HepG2 (cell line): ENCODE measurements around the gene LCLAT1. TPM values are rescaled to one million over a fixed set of nuclear protein-coding genes. Genes with fewer than 3 reads are reported as not detected.

Source experiments
- ATAC-seq: fragments of 200-7000 bp; cut with Tn5 transposase; 3 replicates; pipeline ENCODE4 v1.9.1; 2020; ENCODE audit warnings: mild to moderate bottlenecking, moderate library complexity
- BruUV-seq: library from RNA; stranded (reverse); fragments of 400-500 nt; replicated peaks from 2 replicates; lab custom pipeline; 2021; lab: Mats Ljungman, UMichigan
- CTCF ChIA-PET: fragments of 300-600 bp; formaldehyde crosslinking; extraction: SDS; loops from one replicate; lab custom pipeline; 2021; ENCODE audit warnings: low total read pairs, inconsistent platforms, low intra/inter-chr PET ratio; lab: Yijun Ruan, JAX
- POLR2A ChIA-PET: fragments of 350-600 bp; sonication (Branson Sonifier 250); formaldehyde crosslinking; loops from one replicate; lab custom pipeline; 2020; ENCODE audit warnings: antibody characterized with exemption, inconsistent platforms; lab: Yijun Ruan, JAX
- DNase-seq: peaks from one replicate; pipeline ENCODE4 v3.0.0-alpha.2; 2015; ENCODE audit warnings: low spot score
- FAIRE-seq: peaks from 3 replicates; lab custom pipeline; 2011; peaks lifted over from hg19 to GRCh38; lab: Jason Lieb, UNC
- H2AFZ ChIP-seq: one replicate; pipeline ENCODE4 v1.6.1; 2011; ENCODE audit warnings: low read length, inconsistent platforms
- H3K27ac ChIP-seq: fragments of 300-600 bp; 3 replicates; pipeline ENCODE4 v1.8.0; 2011; ENCODE audit warnings: mixed run types, mild to moderate bottlenecking, mixed read lengths, low read length, inconsistent platforms; ENCODE audit not compliant: insufficient read depth; ENCODE audit errors: extremely low read length
- H3K27me3 ChIP-seq, 2 experiments: fragments of 200-600 bp in 1 of 2; 2 replicates in 1 of 2; 3 replicates in 1 of 2; pipeline versions ENCODE4 v1.6.0 to v1.8.0; 2011; ENCODE audit warnings: low read length in 2 of 2, mild to moderate bottlenecking in 2 of 2, moderate library complexity in 2 of 2, inconsistent platforms in 1 of 2; ENCODE audit not compliant: insufficient read depth in 2 of 2, control insufficient read depth in 1 of 2
- H3K36me3 ChIP-seq, 2 experiments: fragments of 200-600 bp in 1 of 2; replicated peaks in 1 of 2; 2 replicates in 1 of 2; 3 replicates in 1 of 2; pipeline versions ENCODE4 v1.5.1 to v1.8.0; 2011; ENCODE audit warnings: low read length in 2 of 2, inconsistent platforms in 1 of 2; ENCODE audit not compliant: insufficient read depth in 2 of 2, control insufficient read depth in 1 of 2
- H3K4me1 ChIP-seq: 2 replicates; pipeline ENCODE4 v1.5.1; 2012; ENCODE audit warnings: low read length, inconsistent platforms; ENCODE audit not compliant: insufficient read depth
- H3K4me2 ChIP-seq: 2 replicates; pipeline ENCODE4 v1.6.0; 2011; ENCODE audit warnings: low read depth, low read length, inconsistent platforms
- H3K4me3 ChIP-seq, 3 experiments: fragments of 200-600 bp in 1 of 3; sonication (generic), shearing (Covaris generic) in 1 of 3; replicated peaks in 1 of 3; 2 replicates each; pipeline ENCODE4 v1.5.1; 2011 to 2016; ENCODE audit warnings: low read length in 3 of 3, inconsistent platforms in 2 of 3, low read depth in 2 of 3, mild to moderate bottlenecking in 2 of 3, control low read depth in 1 of 3, mixed read lengths in 1 of 3; ENCODE audit not compliant: insufficient read depth in 1 of 3
- H3K79me2 ChIP-seq: one replicate; pipeline ENCODE4 v1.6.1; 2011; ENCODE audit warnings: low read length, inconsistent platforms; ENCODE audit not compliant: insufficient read depth
- H3K9ac ChIP-seq: 2 replicates; pipeline ENCODE4 v1.6.0; 2011; ENCODE audit warnings: mild to moderate bottlenecking, low read depth, low read length, inconsistent platforms; ENCODE audit not compliant: insufficient read depth
- H3K9me3 ChIP-seq: 2 replicates; pipeline ENCODE4 v1.5.1; 2012; ENCODE audit warnings: mild to moderate bottlenecking, low read length
- H4K20me1 ChIP-seq: 2 replicates; pipeline ENCODE4 v1.6.0; 2011; ENCODE audit warnings: inconsistent platforms, mild to moderate bottlenecking, low read length, moderate library complexity; ENCODE audit not compliant: insufficient read depth
- ASH2L ChIP-seq: fragments of 300-600, 200-600 bp; sonication (generic); IDR thresholded peaks from 2 replicates; pipeline ENCODE4 v1.7.0; 2017; ENCODE audit warnings: low read depth, mild to moderate bottlenecking, moderate library complexity, mixed read lengths, low read length; ENCODE audit not compliant: insufficient read length
- ATF1 ChIP-seq: IDR thresholded peaks from 2 replicates; pipeline ENCODE4 v1.6.1; 2016; ENCODE audit warnings: mild to moderate bottlenecking, control low read depth
- ATF2 ChIP-seq: sonication (generic); formaldehyde crosslinking; IDR thresholded peaks from 2 replicates; pipeline ENCODE4 v1.4.0; 2020; ENCODE audit warnings: missing genetic modification reagents
- BORCS8-MEF2B ChIP-seq: sonication (generic); formaldehyde crosslinking; IDR thresholded peaks from 2 replicates; pipeline ENCODE4 v1.8.0; 2022; ENCODE audit warnings: mild to moderate bottlenecking, missing genetic modification reagents
- CEBPB ChIP-seq: IDR thresholded peaks from 2 replicates; pipeline ENCODE4 v1.6.1; 2011; ENCODE audit warnings: low read depth, low read length, improper control_type of control experiment, borderline replicate concordance
- CEBPG ChIP-seq: IDR thresholded peaks from 2 replicates; pipeline ENCODE4 v1.6.1; 2016
- GATAD2A ChIP-seq: IDR thresholded peaks from 2 replicates; pipeline ENCODE4 v1.6.1; 2016
- IKZF1 ChIP-seq: fragments of 450-650 bp; IDR thresholded peaks from 2 replicates; pipeline ENCODE4 v1.7.1; 2016
- KLF12 ChIP-seq: sonication (generic); formaldehyde crosslinking; IDR thresholded peaks from 2 replicates; pipeline ENCODE4 v1.4.0; 2020; ENCODE audit warnings: missing genetic modification reagents, borderline replicate concordance
- RAD51 ChIP-seq: fragments of 450-650 bp; IDR thresholded peaks from 2 replicates; pipeline ENCODE4 v1.6.1; 2016; ENCODE audit warnings: borderline replicate concordance
- USF2 ChIP-seq, 2 experiments: sonication (generic) in 1 of 2; formaldehyde crosslinking in 1 of 2; IDR thresholded peaks; 2 replicates each; pipeline versions ENCODE4 v1.5.1 to v1.6.1; 2011 to 2020; ENCODE audit warnings: borderline replicate concordance in 1 of 2, low read depth in 1 of 2, low read length in 1 of 2, mild to moderate bottlenecking in 1 of 2, missing genetic modification reagents in 1 of 2, moderate library complexity in 1 of 2
- ZBTB7B ChIP-seq: sonication (generic); formaldehyde crosslinking; IDR thresholded peaks from 2 replicates; pipeline ENCODE4 v1.4.0; 2020; ENCODE audit warnings: missing genetic modification reagents
- ZNF124 ChIP-seq: sonication (generic); formaldehyde crosslinking; IDR thresholded peaks from 2 replicates; pipeline ENCODE4 v1.4.0; 2020; ENCODE audit warnings: missing genetic modification reagents
- ZNF350 ChIP-seq: sonication (generic); formaldehyde crosslinking; IDR thresholded peaks from 2 replicates; pipeline ENCODE4 v1.4.0; 2020; ENCODE audit warnings: mild to moderate bottlenecking, low read depth, missing genetic modification reagents, borderline replicate concordance
- ZNF639 ChIP-seq: conservative IDR thresholded peaks from 2 replicates; pipeline ENCODE4 v1.6.1; 2018; ENCODE audit warnings: missing genetic modification reagents
- WGBS: methylation state at CpG from one replicate; pipeline ENCODE4 v1.1.6; 2017; ENCODE audit warnings: low lambda C conversion rate; 5-methylcytosine and 5-hydroxymethylcytosine counted together
- in situ Hi-C: cut with HindIII; loops from 2 replicates; pipeline ENCODE4 v1.10.0; 2017; ENCODE audit warnings: low pct_unique_long_range_greater_than_20kb; ENCODE audit not compliant: extremely low pct_ligation_motif_present
- intact Hi-C: fragments of 100-400 bp; cut with micrococcal nuclease; formaldehyde crosslinking; loops from one replicate; pipeline ENCODE4 v1.10.0; 2022; ENCODE audit not compliant: unreplicated experiment
- polyA plus RNA-seq, 8 experiments: library from polyadenylated mRNA; depleted of rRNA in 3 of 8; stranded (reverse) in 7 of 8; unstranded in 1 of 8; fragments of >200 nt; fragmentation: Illumina TruSeq in 4 of 8; extraction: Trizol in 4 of 8; gene quantifications; 2 replicates each; pipeline versions ENCODE4 v1.2.1 to v1.2.3, GENCODE V29; 2011 to 2016; ENCODE audit warnings: low read depth in 4 of 8, missing spikeins in 1 of 8, mixed read lengths in 1 of 8; ENCODE audit not compliant: insufficient read depth in 1 of 8
- total RNA-seq, 5 experiments: library from RNA; depleted of rRNA; stranded (reverse); fragments of >200 nt; fragmentation: Illumina TruSeq; extraction: Trizol; gene quantifications; 2 replicates each; pipeline ENCODE4 v1.2.3, GENCODE V29; 2016; ENCODE audit warnings: low read depth in 1 of 5

LCLAT1 gene
- total and polyA plus RNA-seq, 2 of the 13 experiments (the other 11 are each of a cell fraction or from before 2014, with no cell fraction given), result 18.0 to 28.0 TPM

GRCh38 chr2:30561349-30561748, 114.3 kb downstream of the LCLAT1 start:
- Histone ChIP-seq H3K4me3 (no peak overlapping the region), H4K20me1 (no peaks in the 10 kb centered on the region), H3K4me2 (no peak overlapping the region), H3K27me3 (no peaks in the 10 kb centered on the region), H3K27ac (no peak overlapping the region), H3K36me3 (peaks cover 0 to 10% of the 10 kb centered on the region in 2 experiments; a peak in 2 of 5 replicates), H2AFZ (no peak overlapping the region), H3K79me2 (no peaks in the 10 kb centered on the region), H3K4me1 (no peaks in the 10 kb centered on the region), H3K9ac (no peak overlapping the region)
- POLR2A ChIA-PET, result no interaction called here
- WGBS, result 89% methylated on average over 1 of the region's 1 CpG
- FAIRE-seq, result no peak
- no TSS peak for BruUV-seq
- intact Hi-C loops, result loop anchor here (5.0 kb wide), 1 partner anchor 116 kb away; no protein-coding TSS in a partner anchor
- peak; percentile 24 for DNase-seq
- TF ChIP-seq CEBPB, result peak; percentile 83
- TF ChIP-seq ATF1 (CRISPR knock-in tag), result no peak
- no peak for TF ChIP-seq IKZF1
- TF ChIP-seq CEBPG (CRISPR knock-in tag), result 0 out of 2 replicates have a peak, but pooled peaks have one; percentile 33
- TF ChIP-seq, all 625 proteins: peak for 2
- H3K9me3 ChIP-seq, result no peaks in the 10 kb centered on the region
- in situ Hi-C loops, result no loop called here
- peak; percentile 24; the same call in 1 of the 3 replicates for ATAC-seq
- CTCF ChIA-PET, result no interaction called here

GRCh38 chr2:30565851-30566358, 118.9 kb downstream of the LCLAT1 start:
- Histone ChIP-seq H3K4me1 (no peaks in the 10 kb centered on the region), H3K36me3 (peaks cover 0 to 18% of the 10 kb centered on the region in 2 experiments; a peak in 4 of 5 replicates), H3K27ac (no peak overlapping the region), H2AFZ (no peak overlapping the region), H3K9me3 (no peaks in the 10 kb centered on the region), H3K9ac (no peak overlapping the region), H3K27me3 (no peaks in the 10 kb centered on the region), H4K20me1 (no peaks in the 10 kb centered on the region), H3K4me3 (no peak overlapping the region), H3K4me2 (no peak overlapping the region), H3K79me2 (no peaks in the 10 kb centered on the region)
- 95% methylated on average over 5 of the region's 5 CpGs for WGBS
- ChIA-PET CTCF (no interaction called here), POLR2A (no interaction called here)
- FAIRE-seq (no peak), DNase-seq (no peak), ATAC-seq (no peak)
- intact Hi-C loops (no loop called here), in situ Hi-C loops (no loop called here)
- no TSS peak for BruUV-seq
- no peak for TF ChIP-seq ZBTB7B
- TF ChIP-seq ASH2L, result no peak
- TF ChIP-seq USF2 (IDR thresholded peaks at IDR 0.05; ENCODE audit: low read depth, low read length), result no peak
- no peak for TF ChIP-seq USF2 (CRISPR knock-in tag; IDR thresholded peaks at IDR 0.05; ENCODE audit: borderline replicate concordance)
- no peak for TF ChIP-seq ATF2 (CRISPR knock-in tag)
- no peak for TF ChIP-seq ZNF350 (CRISPR knock-in tag)
- TF ChIP-seq ZNF124 (CRISPR knock-in tag), result no peak
- TF ChIP-seq BORCS8-MEF2B, result no peak
- no peak for TF ChIP-seq ZNF639 (CRISPR knock-in tag)
- TF ChIP-seq RAD51, result no peak
- no peak for TF ChIP-seq KLF12 (CRISPR knock-in tag)
- no peak for TF ChIP-seq GATAD2A (CRISPR knock-in tag)
